H1 (cell line): ENCODE measurements around the gene ZSCAN20. TPM values are rescaled to one million over a fixed set of nuclear protein-coding genes. Genes with fewer than 3 reads are reported as not detected.

ENCODE experiments used
- CTBP2 ChIP-seq: IDR thresholded peaks from 2 replicates; pipeline ENCODE4 v1.7.0; 2011; ENCODE audit warnings: borderline replicate concordance, mild to moderate bottlenecking, moderate library complexity, mixed read lengths, low read length; ENCODE audit not compliant: insufficient read depth, insufficient read length
- RXRA ChIP-seq: IDR thresholded peaks from 2 replicates; pipeline ENCODE4 v1.6.1; 2011; ENCODE audit warnings: low read depth, mild to moderate bottlenecking, low read length, moderate library complexity; ENCODE audit not compliant: insufficient read depth
- polyA plus RNA-seq, 7 experiments: library from polyadenylated mRNA; depleted of rRNA in 3 of 7; stranded (reverse) in 5 of 7; unstranded in 2 of 7; fragments of >200 nt in 5 of 7; fragments of 200-250 nt in 2 of 7; gene quantifications; 1 replicate in 5 of 7; 2 replicates in 1 of 7; 4 replicates in 1 of 7; pipeline versions ENCODE4 v1.2.1 to v1.2.3, GENCODE V29; 2011 to 2013; ENCODE audit warnings: missing spikeins in 2 of 7, mixed read lengths in 2 of 7
- total RNA-seq: library from RNA; stranded (reverse); fragmentation: NEBNext Ultra II Directional; extraction: Animal tissue kit (Norgen Biotek cat#: 25700); gene quantifications from 2 replicates; pipeline ENCODE4 v1.2.1, GENCODE V29; 2021

ZSCAN20 gene
- total and polyA plus RNA-seq, 2 of the 8 experiments (the other 6 are each of a cell fraction or from before 2014, with no cell fraction given): 0.70 to 3.4 TPM

- no peak for TF ChIP-seq RXRA
- no peak for TF ChIP-seq CTBP2
These were observed 28.9 kb downstream of the ZSCAN20 start (continued) for GRCh38 chr1:33501309-33501708.
